NCI-H1105 (cell line): Measurements from ENCODE around the gene NRL.

Experiments
- DNase-seq: peaks from one replicate; lab custom pipeline; 2025; lab: John Stamatoyannopoulos, UW

Gene NRL

DNA sequence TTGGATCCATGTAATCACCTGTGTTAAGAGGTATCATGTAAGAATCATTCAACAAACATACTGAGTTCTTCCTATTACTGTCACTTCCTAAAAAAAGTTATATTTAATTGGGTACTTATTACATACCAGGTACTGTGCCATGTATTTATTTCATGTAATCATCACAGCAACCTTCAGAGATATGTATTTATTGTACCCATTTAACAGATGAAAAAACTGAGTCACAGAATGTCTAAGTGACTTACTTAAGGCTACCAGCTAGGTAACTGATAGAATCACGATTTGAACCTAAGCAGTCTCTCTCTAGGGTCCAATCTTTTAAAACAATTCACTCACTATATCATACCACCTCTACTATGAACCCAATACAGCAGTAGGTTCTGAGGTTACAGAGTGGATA, 29.7 kb upstream of the NRL start:
- no peak for DNase-seq

DNA sequence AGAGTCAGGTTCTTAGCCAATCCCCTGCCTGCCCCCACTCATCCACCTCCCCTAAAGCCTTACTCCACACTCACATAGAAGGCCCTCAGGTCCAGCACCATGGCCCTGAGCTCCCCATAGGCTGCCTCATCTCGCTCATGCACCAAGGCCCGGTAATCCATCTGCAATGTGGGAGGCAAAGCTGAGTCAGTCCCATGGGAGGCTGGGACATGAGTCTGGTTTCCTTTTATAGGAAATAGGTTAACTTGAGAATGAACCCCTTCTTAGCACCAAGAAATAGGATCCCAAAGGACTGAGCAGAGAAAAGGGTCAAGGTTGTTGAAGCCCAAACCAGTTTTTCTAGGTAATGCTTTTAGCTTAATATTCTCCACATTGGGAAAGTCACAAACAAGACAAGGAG, 28.8 kb upstream of the NRL start:
- no peak for DNase-seq

DNA sequence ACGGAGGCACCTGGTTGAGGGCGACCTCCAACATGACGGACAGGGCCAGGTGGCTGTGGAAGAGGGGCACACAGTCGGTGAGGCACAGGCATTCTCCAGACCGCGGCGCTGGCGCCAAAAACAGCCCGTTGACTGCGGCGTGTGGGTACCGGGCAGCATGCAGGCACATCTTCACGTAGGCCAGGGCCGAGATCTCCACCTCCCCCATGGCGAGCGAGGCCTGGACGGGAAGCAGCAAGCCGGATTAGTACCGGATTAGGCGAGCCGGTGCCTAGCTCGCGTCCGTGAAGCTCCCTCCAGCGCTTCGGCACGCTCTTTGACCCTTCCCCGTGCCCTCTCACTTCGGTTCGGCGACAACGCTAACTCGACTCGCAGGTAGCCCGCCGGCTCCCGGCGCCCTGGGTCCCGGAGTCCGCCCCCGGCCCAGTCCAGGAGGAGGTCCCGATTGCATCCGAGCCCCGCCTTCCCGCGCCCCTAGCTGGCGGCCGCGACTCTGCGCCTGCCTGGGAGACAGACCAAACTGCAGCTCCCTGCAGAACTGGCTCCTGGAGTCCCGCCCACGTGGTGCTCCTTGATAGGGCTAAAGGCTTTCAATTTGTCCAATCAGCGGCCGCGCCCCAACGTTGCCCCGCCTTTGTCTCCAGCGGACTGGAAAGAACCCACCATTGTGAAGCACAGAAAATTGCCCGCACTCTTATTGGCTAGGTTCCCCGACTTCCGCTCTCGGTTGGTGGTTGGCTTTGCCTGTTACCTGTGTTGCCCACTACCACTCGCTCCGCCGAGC, 26.5 kb upstream of the NRL start, which contains the start of gene EMC9:
EMC9 (minus strand) TSS at position 495 of the 784 bp plus-strand sequence; CDS start at position 208, 287 bp downstream.
- peak; percentile 100 for DNase-seq

DNA sequence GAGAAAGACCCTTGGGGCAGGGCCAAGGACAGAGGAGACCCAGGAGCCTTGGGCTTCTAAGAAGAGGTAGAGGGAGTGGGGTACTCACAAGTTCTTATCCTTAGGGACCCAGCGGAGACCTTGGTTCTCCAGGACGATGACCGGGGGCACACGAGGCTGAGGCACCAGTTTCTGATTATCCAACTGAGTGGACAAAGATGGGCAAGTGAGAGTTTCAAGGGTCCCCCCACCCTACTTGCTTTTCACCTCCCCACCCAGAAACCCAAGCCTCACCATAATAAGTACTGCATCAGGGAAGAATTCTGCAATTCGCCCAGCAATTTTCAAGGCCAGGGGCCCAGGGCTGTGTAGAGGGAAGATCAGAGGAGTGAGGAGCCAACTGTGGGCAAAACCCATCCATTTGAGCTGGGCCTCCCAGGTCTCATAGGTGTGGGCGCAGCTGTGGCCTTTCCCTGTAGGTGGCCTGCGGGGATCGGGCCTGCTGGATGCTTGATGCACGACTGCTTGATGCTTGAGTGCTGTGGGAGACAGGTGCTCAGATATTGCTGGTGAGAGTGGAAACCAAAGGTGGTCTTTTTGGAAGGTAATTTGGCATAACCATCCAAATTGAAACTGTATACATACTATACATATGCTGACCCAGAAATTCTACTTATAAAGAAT, 24.7 kb upstream of the NRL start:
- DNase-seq: no peak

DNA sequence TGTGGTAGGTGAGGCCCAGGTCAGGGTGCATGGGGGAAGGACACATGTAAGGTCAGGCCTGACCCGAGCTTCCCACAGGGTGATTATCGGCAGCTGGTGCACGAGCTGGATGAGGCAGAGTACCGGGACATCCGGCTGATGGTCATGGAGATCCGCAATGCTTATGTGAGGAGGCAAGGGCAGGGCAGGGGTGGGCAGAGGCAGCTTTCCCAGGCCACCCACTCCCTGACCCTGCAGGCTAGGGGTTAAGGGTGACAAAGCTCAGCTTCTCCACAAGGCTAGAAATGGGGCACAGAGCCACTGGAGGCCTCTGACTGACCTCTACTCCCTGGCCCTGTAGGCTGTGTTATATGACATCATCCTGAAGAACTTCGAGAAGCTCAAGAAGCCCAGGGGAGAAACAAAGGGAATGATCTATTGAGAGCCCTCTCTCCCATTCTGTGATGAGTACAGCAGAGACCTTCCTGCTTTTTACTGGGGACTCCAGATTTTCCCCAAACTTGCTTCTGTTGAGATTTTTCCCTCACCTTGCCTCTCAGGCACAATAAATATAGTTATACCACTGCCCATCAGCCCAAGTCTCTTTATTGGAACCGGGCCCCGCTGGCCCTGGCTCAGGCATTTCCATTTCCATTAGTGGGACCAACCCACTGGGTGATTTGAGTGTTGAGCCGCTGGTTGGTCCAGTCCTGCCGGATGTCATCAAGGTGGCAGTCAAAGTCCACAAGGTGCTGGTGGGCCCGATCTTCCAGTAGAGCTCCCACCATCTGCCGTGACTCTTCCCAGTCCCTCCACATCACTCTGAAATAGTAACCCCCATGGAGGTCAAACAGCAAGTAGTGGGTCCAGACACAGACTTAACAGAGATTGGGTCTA, 23.9 kb upstream of the NRL start:
- DNase-seq: no peak

DNA sequence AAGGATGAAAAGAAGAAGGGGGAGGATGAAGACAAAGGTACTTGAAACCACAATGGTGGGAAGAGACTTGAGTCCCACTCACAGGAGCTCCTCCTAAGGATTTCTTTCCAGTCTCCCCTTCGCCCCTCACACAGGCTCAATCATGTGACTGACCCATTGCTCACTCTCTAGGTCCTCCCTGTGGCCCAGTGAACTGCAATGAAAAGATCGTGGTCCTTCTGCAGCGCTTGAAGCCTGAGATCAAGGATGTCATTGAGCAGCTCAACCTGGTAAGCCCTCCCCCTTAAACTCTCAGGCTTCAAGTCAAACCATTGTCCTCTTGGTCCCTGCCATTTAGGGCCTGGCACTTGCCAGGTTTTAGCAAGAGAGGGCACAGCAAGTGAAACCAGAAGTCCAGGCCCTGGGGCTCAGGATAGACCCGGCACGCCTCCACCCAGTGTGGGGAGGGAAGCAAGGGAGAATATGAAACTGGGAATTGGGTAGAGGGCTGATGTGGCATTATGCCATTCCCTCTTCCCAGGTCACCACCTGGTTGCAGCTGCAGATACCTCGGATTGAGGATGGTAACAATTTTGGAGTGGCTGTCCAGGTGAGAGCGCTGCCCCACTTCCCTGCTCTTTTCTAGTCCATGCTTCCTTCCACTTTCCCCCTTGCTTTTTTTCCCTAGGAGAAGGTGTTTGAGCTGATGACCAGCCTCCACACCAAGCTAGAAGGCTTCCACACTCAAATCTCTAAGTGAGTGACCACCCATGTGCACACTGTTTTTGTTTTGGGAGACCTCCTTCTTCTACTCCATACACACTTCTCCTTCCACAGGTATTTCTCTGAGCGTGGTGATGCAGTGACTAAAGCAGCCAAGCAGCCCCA, 23.0 kb upstream of the NRL start:
- no peak for DNase-seq

DNA sequence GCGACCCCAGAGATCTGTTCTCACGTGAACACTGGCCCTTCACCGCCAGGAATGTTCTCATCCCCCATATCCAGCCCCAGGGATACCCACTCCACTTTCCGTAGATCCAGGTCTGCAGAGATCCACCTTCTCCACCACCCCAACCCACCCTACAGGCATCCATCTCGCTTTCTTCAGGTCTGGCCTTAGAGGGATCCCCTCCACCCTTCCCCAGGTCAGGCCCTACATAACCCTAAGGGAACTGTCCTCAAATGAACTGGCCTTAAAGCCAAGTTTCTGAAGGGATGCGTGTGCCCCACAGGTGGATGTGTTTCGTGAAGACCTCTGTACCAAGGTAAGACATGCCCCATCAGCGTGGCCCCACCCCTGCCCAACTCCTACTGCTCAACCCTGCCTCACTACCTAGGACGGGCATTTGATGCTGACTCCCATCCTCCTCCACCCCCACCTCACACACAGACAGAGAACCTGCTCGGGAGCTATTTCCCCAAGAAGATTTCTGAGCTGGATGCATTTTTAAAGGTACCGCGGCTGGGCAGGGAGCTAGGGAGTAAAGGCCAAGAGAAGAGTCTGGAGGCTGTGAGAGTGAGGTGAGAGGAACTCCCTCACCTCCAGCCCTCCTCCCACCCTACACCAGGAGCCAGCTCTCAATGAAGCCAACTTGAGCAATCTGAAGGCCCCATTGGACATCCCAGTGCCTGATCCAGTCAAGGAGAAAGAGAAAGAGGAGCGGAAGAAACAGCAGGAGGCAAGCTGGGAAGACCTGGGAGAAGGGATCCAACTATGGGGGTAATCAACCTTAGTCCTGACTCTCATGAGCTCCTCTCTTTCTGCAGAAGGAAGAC, 22.2 kb upstream of the NRL start:
- no peak for DNase-seq

DNA sequence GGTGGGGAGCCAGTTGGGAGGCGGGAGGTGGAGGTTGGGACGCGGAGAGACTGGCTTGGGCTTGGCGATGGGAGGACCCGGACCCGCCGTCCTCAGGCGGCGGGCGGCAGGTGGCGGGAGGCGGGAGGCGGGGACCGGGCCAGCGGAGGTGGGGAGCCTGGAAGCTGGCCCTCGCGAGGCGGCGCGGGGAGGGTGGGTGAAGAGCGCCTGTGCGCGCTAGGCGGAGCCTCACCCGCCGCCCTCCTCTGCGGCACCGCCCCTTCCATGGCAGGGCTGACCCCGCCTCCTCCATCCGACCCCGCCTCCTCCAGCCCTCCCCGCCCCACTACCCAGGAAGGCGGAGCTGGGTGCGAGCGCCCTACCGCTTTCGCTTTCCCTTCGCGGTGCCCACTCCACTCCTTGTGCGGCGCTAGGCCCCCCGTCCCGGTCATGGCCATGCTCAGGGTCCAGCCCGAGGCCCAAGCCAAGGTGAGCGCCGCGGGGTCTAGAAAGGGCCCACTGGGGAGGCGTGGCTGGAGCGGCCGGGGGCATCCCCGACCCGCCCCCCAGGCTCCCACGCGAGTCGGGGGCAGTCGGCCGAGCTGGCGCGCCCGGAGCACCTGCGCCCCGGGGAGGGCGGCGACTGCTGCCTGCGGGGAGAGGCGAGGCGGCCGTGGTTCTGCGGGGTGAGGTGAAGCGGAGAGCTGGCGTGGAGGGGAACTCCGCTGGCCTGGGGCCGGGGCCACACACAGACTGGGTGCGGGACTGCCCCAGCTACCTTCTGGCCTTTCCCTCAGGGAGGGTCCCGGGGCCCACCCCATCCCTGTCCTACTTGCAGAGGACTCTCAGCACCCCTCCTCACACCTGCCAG, 21.3 kb upstream of the NRL start, which contains the start of gene PSME1:
PSME1 (plus strand) TSS at position 361 of the 850 bp plus-strand sequence; CDS start at position 430, 69 bp downstream.
- DNase-seq: peak; percentile 94

DNA sequence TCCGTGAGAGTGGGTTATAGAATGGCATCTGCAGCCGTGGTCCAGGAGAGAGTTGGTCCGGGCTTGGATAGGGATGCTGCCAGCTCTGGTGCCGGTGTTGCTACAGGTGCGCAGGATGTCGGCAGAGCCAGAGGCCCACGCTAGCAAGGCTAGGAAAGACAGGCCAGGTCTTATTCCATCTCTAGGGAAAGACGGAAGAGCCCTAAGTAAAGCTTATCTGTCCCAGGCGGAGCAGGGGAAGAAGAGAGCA, 20.8 kb upstream of the NRL start:
- DNase-seq: no peak

DNA sequence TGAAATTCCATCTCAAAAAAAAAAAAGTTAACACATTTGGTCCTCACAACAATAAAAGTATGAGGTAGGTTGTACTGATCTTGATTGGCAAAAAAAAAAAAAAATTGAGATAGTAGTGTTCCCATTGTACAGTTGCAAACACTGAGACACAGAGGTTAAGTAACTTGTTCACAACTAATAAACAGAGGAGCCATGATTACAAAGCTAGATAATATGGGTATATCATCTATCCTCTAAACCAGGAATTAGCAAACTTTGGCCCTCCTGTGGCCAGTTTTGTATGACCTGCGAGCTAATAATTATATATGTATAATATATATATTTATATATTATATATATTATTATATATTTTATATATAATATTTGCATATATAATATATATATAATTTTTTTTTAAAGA, 19.0 kb upstream of the NRL start:
- DNase-seq: no peak

DNA sequence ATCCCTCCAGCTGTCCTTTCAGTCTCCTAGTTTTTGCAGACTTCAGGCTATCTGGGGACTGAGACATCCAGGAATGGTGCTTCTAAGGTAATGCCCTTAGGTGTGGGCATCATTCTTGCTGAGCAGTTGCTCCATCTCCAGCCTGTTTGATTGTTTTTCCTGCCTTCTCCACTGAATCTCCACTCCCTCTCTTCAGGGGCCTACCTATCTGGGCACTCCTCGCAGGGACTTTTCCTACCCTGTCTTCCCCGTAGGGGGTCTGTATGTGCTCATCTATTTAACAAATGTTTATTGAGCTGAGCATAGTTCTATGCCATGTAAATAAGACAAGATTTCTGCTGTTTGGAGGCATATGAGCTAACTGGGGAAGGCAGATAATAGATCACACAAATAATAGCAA, 18.2 kb upstream of the NRL start:
- no peak for DNase-seq

DNA sequence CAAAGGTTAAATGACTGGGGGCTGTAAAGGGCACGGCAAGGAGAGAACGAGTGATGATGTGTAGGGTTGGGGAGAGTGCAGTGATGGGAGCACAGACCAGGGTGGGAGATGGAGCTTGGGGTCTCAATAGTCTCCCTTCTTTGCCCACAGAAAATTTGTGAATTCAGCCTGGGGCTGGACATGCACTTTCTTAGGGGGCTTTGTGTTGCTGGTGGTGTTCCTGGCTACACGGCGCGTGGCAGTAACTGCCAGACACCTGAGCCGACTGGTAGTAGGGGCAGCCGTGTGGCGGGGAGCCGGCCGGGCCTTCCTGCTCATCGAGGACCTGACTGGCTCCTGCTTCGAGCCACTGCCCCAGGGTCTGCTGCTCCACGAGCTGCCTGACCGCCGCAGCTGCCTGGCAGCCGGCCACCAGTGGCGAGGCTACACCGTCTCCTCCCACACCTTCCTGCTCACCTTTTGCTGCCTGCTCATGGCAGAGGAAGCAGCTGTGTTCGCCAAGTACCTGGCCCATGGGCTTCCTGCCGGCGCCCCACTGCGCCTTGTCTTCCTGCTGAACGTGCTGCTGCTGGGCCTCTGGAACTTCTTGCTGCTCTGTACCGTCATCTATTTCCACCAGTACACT, 17.4 kb upstream of the NRL start:
- peak; percentile 55 for DNase-seq

DNA sequence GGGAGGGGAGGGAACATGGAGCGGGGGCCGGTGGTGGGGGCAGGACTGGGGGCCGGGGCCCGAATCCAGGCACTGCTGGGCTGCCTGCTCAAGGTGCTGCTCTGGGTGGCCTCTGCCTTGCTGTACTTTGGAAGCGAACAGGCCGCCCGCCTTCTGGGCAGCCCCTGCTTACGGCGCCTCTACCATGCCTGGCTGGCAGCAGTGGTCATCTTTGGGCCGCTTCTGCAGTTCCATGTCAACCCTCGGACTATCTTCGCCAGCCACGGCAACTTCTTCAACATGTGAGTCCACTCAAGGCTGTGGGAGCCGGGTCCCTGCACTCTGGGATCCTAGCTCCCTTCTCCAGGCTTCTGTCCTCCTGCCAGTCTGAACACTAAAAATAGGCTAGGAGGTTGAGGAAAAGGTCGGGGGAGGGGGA, 16.8 kb upstream of the NRL start:
- DNase-seq: no peak

DNA sequence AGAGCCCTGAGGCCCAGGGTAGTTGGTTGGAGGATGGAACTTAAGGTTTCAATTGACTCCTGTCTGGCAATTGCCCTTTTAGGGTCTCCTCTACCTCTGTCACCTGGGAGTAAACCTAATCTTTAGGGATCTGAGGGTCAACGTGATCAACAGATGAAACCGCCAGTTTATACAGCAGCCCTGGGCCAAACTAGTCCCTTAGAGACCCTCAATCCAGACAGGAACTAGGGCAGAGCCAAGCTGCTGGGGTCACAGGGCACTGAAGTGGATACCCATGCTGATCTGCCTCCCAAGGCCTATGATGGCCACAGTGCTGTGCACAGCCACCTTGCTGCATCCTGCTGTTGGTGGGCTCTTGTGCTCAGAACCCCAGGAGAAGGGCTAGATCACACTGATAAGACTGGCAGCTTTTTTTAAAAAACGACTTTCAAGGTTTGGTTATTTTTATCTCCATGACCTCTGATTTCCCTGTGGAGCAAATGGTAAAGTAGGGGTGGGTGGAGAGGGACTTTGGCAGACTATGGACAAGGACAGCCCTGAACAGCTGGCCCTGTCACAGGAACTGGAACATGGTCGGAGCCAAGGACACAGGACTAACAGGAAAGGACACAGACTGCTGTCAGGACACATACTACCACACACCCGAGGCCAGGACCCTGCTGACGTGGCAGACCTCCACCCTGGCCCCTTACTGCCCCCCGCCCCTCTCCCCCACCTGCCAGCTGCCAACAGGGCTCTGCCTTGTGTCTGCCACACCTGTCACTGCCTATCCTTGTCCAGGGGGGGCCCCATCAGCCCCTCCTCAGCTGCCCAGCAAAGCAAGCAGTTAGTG, 16.2 kb upstream of the NRL start:
- no peak for DNase-seq

DNA sequence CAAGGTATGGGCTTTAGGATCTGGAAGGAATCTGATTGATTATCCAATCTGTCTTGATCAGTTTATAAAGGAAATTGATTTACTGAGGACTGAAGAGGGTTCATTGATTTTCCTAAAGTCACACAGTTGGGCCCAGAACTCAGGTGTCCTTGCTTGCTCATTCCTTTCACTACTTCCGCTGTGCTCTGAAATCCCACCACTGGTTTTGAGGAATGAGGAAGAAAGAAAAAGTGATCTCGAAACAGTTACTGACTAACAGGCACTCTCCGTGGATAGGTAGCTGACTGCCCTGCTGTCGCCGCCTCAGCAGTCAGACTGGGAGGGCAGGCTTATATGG, 15.6 kb upstream of the NRL start, which contains the start of gene FITM1:
FITM1 (plus strand) TSS at position 280 of the 337 bp plus-strand sequence. CDS start 905 bp downstream, outside the sequence.
- no peak for DNase-seq

DNA sequence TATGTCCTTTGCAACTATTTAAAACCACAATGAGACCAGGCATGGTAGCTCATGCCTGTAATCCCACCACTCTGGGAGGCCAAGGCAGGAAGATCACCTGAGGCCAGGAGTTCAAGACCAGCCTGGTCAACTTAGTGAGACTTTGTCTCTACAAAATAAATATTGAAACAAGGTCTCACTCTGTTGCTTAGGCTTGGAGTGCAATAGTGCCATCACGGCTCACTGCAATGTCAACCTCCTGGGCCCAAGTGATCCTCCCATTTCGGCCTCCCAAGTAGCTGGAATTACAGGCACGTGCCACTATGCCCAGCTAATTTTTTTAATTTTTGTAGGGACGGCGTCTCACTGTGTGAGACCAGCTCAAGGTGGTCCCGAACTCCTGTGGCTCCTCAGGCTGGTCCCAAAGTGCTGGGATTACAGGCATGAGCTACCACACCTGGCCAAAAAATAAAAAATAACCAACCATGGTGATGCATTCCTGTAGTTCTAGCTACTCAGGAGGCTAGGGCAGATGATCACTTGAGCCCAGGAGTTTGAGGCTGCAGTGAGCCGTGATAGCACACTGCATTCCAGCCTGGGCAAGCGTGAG, 14.8 kb upstream of the NRL start:
- DNase-seq: no peak

DNA sequence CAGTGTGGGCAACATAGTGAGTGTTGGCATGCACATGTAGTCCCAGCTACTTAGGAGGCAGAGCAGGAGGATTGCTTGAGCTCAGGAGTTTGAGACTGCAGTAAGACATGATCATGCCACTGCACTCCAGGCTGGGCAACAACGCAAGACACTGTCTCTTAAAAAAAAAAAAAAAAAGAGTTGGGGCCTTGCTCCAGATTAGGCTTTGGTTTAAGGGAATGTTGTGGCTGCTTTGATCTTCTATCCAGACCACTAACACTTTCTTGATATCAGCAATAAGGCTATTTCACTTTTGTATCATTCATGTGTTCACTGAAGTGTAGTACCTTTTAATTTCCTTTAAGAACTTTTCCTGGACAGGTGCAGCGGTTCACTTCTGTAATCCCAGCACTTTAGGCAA, 12.9 kb upstream of the NRL start:
- no peak for DNase-seq

DNA sequence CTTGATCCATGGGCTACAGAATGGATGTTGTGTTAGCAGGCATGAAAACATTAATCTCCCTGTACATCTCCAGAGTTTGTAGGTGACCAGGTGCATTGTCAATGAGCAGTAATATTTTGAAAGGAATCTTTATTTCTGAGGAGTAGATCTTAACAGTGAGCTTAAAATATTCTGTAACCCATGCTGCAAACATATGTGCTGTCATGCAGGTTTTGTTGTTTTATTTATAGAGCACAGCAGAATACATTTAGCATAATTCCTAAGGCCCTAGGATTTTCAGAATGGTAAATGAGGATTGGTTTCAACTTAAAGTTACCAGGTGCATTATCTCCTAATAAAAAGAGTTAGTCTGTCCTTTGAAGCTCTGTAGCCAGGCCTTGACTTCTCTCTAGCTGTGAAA, 12.2 kb upstream of the NRL start:
- no peak for DNase-seq
